ENCODE results near the gene CTSH.

Gene CTSH

DNA sequence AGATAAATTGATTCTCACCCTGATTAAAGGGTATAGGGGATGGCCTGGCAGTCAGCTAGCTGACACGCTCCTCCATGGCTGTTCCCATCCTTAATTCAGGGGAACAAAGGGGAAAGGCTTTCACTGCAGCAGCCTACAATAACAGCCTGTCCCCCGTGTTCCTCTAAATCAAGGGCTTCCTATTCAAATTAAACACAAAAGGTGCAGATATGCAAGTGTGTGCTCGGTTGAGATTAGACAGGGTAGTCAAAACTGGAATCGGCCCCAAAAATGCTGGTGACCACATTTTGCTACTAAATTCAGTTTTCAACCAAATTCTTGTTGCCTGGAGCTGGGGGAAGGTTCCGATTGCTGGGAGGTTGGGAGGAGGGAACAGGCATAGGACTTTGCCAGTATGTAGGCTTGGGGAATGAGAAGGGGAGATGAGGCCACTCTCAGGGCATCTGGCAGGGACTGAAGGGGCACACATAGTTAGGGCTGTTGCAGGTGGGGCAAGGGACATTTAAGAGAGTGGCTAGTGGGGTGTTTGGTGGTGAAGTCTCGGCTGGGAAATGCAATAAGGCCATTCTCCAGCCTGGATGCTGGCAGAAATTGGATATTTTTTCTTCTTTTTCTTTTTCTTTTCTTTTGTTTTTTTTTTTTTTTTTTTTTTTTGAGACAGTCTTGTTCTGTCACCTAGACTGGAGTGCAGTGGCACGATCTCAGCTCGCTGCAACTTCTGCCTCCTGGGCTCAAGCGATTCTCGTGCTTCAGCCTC lies 32.9 kb upstream of the CTSH start:
- DNase-seq (ENCODE audit: low read depth in 2 of 2): no peak

DNA sequence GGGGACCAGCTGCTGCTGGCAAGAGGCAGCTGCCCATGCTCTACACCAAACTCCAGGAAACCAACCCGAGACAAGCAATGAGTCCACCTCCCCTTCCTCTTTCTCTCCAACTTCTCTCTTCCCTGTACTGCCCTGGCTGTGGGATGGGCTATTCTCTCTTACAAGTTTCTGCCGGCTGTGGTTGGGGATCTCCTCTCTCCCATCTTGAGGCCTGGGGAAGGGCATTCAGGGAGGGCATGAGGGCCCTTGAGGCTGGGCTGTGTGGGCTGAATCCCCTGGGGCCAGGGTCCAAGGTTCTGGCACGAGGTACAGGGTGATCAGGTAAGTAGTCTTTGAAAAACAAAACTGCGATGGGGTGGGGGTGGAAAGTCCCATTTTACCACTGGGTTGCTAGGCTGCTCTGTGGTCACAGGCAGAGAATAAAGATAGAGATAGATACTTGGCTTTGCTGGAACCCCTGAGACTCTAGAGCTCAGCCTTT lies 32.3 kb upstream of the CTSH start:
- DNase-seq (ENCODE audit: low read depth in 2 of 2): no peak

GRCh38 chr15:78976691-78977090 lies 31.8 kb upstream of the CTSH start:
- DNase-seq (ENCODE audit: low read depth in 2 of 2): no peak

DNA sequence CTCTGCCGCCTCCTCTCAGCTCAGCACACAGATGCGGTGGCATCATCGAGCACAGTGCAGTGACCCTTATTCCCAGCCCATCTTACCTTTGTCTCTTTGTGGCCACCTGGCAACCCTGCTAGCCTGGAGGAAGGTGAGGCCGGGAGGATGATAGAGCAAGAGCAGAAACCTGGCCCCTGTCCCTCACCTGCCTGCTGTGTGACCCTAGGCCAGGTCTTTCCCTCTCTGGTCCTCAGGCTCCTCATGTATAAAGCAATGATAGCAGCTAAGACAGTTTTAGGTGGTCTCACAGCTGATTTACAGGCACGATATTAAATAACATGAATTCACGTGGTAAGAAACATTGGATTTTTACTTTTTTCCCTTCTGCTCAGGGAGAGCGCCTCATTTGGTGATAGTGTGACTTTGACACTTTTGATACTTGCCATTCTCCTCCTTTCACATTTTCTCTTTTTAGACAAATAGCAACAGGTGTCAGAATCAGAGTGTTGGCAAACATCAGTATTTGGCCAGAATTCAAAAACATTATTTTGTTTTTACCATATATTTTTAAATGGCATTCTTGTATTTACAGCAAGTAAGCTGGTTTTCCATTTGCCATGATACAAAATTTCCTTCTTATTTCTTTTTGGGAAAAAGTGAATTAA lies 29.5 kb upstream of the CTSH start:
- no peak for DNase-seq (ENCODE audit: low read depth in 2 of 2)

GRCh38 chr15:78969687-78970349 lies 25.0 kb upstream of the CTSH start:
- DNase-seq (ENCODE audit: low read depth in 2 of 2): no peak

- no peak for DNase-seq (ENCODE audit: low read depth in 2 of 2)
Observed at GRCh38 chr15:78968539-78969271, 23.9 kb upstream of the CTSH start.

GRCh38 chr15:78968114-78968513 lies 23.3 kb upstream of the CTSH start:
- DNase-seq (ENCODE audit: low read depth in 2 of 2): no peak

DNA sequence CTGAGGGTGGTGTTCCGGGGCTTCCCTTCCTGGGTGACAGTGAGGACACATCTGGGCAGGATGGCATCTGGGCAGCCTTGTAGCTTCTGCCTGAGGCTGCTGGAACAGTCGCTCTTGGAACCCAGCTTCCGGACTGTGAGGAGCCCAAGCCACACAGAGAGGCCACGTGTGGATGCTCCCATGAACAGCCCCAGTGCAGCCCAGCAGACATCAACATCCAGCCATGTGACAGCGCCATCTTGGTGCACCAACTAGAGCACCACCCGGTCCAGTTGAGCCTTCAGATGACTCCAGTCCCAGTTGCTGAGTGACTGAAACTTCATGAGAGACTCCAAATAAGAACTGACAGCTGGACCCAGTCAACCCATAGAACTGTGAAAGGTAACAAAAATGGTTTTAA lies 15.5 kb upstream of the CTSH start:
- DNase-seq (ENCODE audit: low read depth in 2 of 2): no peak

DNA sequence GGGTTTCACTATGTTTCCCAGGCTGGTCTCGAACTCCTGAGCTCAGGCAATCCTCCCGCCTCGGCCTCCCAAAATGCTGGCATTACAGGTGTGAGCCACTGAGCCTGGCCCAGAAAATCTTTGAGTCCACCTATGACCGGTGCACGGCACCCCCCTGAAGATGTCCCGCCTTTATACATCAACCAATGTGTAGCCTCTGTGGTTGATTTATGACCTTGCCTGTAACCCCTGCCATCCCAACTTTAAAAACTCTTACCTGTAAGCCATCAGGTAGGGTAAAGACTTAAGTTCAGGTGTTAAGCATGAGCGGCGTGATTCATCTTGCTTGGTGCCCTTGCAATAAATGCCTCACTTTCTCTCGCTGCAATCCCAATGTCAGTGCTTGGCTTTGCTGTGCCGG lies 14.5 kb upstream of the CTSH start:
- DNase-seq (ENCODE audit: low read depth in 2 of 2): no peak

DNA sequence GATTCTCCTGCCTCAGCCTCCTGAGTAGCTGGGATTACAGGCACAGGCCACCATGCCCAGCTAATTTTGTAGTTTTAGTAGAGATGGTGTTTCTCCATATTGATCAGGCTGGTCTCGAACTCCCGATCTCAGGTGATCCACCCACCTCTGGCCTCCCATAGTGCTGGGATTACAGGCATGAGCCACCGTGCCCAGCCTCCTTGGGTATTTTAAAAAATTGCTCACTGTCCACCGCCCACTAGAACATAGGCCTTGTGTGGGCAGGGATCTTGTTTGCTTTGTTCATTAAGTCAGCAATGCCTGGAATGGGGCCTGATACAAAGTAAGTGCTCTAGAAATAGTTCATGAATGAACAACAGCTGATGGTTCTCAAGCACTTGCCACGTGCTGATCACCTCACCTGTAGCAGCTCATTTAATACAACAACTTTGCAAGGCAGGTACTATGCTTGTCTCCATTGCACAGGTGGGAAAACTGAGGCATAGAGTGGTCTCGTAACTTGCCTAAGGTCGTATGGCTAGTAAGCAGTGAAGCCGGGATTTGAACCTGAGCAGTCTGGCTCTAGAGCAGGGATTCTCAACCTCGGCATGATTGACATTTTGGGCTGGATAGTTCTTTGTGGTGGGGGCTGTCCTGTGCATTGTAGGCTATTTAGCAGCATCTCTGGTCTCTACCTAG lies 12.7 kb upstream of the CTSH start:
- DNase-seq (ENCODE audit: low read depth in 2 of 2): no peak

DNA sequence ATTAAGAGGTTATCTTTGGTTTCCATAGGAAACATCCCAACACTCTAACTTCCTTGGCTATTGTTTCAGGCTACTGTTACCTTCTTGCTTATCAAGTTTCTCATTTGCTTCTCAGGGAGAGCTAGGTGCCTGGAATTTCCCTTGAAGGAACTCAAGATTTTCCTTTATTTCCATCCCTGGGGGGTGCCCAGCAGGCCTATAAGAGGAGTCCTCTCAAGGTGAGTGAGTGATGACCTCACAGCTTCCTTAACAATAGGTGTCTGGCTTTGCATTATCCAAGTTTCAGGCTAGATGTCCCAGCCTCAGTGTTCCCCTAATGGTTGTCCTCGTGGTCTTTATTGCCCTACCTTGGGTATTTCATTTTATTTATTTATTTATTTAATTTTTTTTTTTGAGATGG lies 12.1 kb upstream of the CTSH start:
- DNase-seq (ENCODE audit: low read depth in 2 of 2): no peak

DNA sequence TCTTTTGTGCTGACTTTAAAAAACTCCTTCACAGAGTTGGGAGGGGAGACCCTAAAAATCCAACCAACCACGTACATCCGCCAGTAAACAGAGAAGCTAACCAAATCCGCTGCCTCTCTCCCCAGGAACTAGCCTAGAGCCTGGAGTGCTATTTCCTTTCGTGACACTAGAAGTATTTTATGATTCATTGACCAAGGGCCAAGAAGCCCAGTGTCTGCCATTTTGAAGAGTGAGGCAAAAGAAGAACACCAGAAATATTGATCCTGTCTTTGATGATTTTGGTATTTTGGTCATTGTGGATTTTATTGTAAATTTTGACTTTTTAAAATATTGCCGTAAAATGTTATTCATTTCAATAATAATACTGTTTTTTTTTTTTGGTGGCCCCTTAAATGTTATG lies 10.5 kb upstream of the CTSH start:
- DNase-seq (ENCODE audit: low read depth in 2 of 2): no peak

DNA sequence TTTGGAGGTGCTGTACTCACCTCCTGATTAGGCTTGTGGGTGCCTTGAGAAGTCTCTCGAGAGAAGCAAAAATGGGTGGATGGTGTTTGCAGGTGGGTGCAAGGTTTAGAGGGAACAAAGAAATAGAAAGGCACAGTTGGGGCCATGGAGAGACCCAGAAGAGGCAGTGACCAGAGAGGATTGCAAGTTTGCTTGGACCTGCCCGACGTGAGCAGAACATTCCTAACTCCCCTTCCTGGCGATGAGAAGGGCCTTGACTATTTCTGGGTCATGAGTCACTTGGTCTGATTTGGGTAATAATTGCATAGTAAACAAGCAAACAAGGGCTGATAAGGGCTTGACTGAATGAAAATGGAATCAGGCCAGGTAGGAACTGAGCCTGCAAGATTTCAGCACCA lies 7.0 kb upstream of the CTSH start:
- DNase-seq (ENCODE audit: low read depth in 2 of 2): no peak

DNA sequence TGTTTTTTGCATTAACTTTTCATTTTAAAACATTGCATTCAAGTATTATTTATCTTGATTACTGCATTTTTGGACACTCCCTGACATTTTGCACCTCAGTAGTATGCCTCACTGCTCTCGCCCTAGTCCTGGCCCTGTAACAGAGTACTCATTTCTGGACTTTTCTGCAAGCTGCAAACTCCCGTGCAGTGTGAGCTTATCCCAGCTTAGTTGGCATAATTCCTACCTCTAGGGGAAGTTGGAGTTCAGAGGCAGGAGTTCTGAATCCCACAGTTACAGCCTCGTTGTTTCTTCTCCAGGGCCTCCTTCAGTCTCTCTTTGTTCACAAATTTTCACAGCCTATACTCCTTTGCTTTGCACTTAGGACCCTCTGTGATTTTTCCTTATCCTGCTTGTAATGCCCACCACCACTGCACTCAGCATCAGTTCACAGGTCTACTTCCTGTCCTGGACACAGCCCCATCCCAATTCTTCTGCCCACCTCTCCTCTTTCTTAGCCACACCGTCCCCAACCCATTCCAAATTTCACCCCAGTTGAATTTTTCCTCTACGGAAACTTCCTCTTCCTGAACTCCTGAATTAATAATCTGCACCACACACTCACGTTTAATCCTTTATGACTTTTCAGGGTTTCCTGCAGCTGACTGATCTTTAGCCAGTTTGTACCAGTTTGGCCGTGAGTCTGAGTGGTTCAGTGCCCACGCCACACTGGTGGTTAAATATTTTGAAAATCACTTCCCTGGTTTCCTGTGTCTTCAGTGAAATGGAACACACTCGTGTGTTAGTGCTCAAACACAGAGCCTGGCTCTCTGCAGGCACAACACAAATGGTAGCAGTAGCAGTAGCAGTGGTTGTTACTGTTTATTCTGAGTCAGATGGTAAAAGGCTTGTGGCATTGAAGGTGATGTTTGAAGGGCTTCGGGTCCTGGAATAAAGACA lies 6.3 kb upstream of the CTSH start:
- no peak for DNase-seq (ENCODE audit: low read depth in 2 of 2)

GRCh38 chr15:78950343-78950742 lies 5.5 kb upstream of the CTSH start:
- no peak for DNase-seq (ENCODE audit: low read depth in 2 of 2)

DNA sequence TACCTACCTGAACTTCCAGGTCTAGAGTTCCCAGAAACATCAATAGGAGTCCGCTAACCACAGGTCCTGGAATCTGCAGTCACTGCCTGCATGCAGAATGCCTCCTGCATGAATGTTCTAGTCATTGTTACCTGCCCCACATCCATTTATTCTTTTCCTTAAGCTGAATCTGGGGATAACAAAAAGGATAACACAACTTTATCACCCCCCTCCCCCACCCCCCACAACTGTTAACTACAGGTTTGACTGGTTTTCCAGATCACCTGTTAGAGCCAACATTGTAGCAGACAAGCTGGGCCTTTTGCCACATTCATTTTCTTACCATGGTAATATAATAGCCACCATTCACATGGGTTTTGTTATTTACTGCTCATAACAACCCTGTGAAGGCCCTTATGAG lies 4.6 kb upstream of the CTSH start:
- DNase-seq (ENCODE audit: low read depth in 2 of 2): no peak

DNA sequence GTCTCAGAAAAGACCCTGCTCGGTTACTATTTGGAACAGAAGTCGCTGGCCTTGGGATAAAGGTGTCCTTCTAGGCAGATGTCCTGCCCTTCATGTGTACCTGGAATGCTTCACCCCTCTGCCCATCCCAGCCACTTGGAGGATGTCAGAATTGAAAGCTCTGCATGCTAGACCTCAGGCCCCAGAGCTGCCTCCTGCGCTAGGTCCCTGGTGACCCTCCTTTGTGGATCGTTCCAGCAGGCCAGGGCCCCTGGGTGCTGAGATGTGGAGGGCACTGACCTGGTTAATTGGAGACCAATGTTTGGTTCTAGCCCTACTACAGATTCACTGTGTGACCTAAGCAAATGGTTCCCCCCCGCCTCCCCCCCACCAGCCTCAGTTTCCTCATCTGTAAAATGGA lies 2.7 kb upstream of the CTSH start:
- no peak for DNase-seq (ENCODE audit: low read depth in 2 of 2)

GRCh38 chr15:78946493-78946892 lies 1.6 kb upstream of the CTSH start:
- no peak for DNase-seq (ENCODE audit: low read depth in 2 of 2)

DNA sequence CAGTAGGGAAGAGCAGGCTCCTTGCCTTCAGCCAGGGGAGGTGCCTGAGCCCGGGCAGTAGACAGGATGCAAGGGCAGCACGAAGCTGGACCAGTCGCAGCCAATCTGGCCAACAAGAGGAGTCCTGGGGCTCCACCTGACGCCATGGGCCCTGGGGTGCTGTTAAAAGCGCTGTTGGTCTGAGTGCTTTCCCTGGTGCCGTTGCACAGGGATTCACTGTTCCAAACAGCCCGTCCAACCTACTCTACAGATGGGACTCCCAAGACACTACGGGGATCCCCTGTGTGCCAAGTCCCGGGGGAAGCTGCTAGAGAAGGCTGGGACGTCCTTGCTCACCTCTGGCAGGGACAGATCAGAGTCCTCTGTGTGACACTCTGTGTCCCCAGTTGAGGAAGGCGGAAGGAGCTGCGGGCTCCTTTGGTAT lies 632 bp downstream of the CTSH start:
- no peak for DNase-seq (ENCODE audit: low read depth in 2 of 2)

GRCh38 chr15:78943692-78944091 lies 1.2 kb downstream of the CTSH start:
- DNase-seq (ENCODE audit: low read depth in 2 of 2): no peak

- no peak for DNase-seq (ENCODE audit: low read depth in 2 of 2)
Observed at GRCh38 chr15:78942741-78943140, 2.1 kb downstream of the CTSH start.
